ENCODE measurements around the gene HAS3. TPM values are rescaled to one million over a fixed set of nuclear protein-coding genes. Genes with fewer than 3 reads are reported as not detected.

Gene HAS3
- polyA plus RNA-seq, 1 experiment, result 0.62 TPM

- Histone ChIP-seq H3K27ac (ENCODE audit: low read depth, low read length) (no peak overlapping the region), H3K4me3 (ENCODE audit: low read depth, low read length) (peak overlapping the region; percentile 62; the same call in 1 of the 2 replicates), H3K27me3 (ENCODE audit: control insufficient read depth, insufficient read depth, low read length) (peaks cover 2% of the 10 kb centered on the region), H3K9me3 (ENCODE audit: control insufficient read depth, insufficient read depth, low read length) (no peaks in the 10 kb centered on the region; the same call in 1 of the 2 replicates)
- ChIA-PET CTCF (interaction anchor here (1.6 kb wide), 1 partner anchor 260 kb away, joined by 5 read pairs; no protein-coding TSS in a partner anchor), POLR2A (no interaction called here)
- DNase-seq (ENCODE audit: low read depth, low spot score), result no peak
- TF ChIP-seq CTCF (IDR thresholded peaks at IDR 0.05; ENCODE audit: low read depth, low read length), result no peak
These were observed 2.0 kb downstream of the HAS3 start for GRCh38 chr16:69107316-69107962.

GRCh38 chr16:69108064-69108904, 2.8 kb downstream of the HAS3 start:
- no peak for DNase-seq (ENCODE audit: low read depth, low spot score)
- POLR2A ChIA-PET, result interaction anchor here (0.6 kb wide), 1 partner anchor 16 kb away, joined by 12 read pairs; no protein-coding TSS in a partner anchor
- TF ChIP-seq CTCF (IDR thresholded peaks at IDR 0.05; ENCODE audit: low read depth, low read length), result no peak
- CTCF ChIA-PET, result interaction anchor here (1.2 to 1.6 kb wide), 2 partner anchors 16 to 261 kb away, joined by 3 to 5 read pairs; no protein-coding TSS in a partner anchor
- Histone ChIP-seq H3K4me3 (ENCODE audit: low read depth, low read length) (no peak overlapping the region), H3K27me3 (ENCODE audit: control insufficient read depth, insufficient read depth, low read length) (peaks cover 2% of the 10 kb centered on the region), H3K27ac (ENCODE audit: low read depth, low read length) (no peak overlapping the region), H3K9me3 (ENCODE audit: control insufficient read depth, insufficient read depth, low read length) (no peaks in the 10 kb centered on the region; the same call in 1 of the 2 replicates)

- no peak for DNase-seq (ENCODE audit: low read depth, low spot score)
- TF ChIP-seq CTCF (IDR thresholded peaks at IDR 0.05; ENCODE audit: low read depth, low read length), result no peak
- Histone ChIP-seq H3K4me3 (ENCODE audit: low read depth, low read length) (no peak overlapping the region), H3K9me3 (ENCODE audit: control insufficient read depth, insufficient read depth, low read length) (no peaks in the 10 kb centered on the region; the same call in 1 of the 2 replicates), H3K27me3 (ENCODE audit: control insufficient read depth, insufficient read depth, low read length) (peaks cover 2% of the 10 kb centered on the region), H3K27ac (ENCODE audit: low read depth, low read length) (no peak overlapping the region)
- ChIA-PET CTCF (interaction anchor here (1.2 to 1.6 kb wide), 2 partner anchors 15 to 261 kb away, joined by 3 to 5 read pairs; no protein-coding TSS in a partner anchor), POLR2A (interaction anchor here (0.6 kb wide), 1 partner anchor 16 kb away, joined by 12 read pairs; no protein-coding TSS in a partner anchor)
These were observed 3.4 kb downstream of the HAS3 start for GRCh38 chr16:69108905-69109252.

- Histone ChIP-seq H3K27ac (ENCODE audit: low read depth, low read length) (no peak overlapping the region), H3K4me3 (ENCODE audit: low read depth, low read length) (no peak overlapping the region), H3K27me3 (ENCODE audit: control insufficient read depth, insufficient read depth, low read length) (peaks cover 2% of the 10 kb centered on the region), H3K9me3 (ENCODE audit: control insufficient read depth, insufficient read depth, low read length) (no peaks in the 10 kb centered on the region; the same call in 1 of the 2 replicates)
- no peak for TF ChIP-seq CTCF (IDR thresholded peaks at IDR 0.05; ENCODE audit: low read depth, low read length)
- CTCF ChIA-PET, result interaction anchor here (0.5 to 0.9 kb wide), 3 partner anchors 41 to 263 kb away, joined by 3 to 4 read pairs (median 3); no protein-coding TSS in a partner anchor
- DNase-seq (ENCODE audit: low read depth, low spot score), result no peak
- POLR2A ChIA-PET, result no interaction called here
These were observed 4.2 kb downstream of the HAS3 start for GRCh38 chr16:69109486-69110270.

All from AG04450 (cell line).